T-helper 2 cell (primary cell): ENCODE measurements around the gene EPOP.
"Not testable (repeated sequence)": the region's sequence is repeated elsewhere in the genome, so short reads cannot be mapped to it uniquely, and the experiment has no call there.

Source experiments
- DNase-seq, 5 experiments: peaks; one replicate each; pipeline versions ENCODE4 v3.0.0 to v3.0.0-alpha.2; 2012 to 2022

The EPOP gene

DNA sequence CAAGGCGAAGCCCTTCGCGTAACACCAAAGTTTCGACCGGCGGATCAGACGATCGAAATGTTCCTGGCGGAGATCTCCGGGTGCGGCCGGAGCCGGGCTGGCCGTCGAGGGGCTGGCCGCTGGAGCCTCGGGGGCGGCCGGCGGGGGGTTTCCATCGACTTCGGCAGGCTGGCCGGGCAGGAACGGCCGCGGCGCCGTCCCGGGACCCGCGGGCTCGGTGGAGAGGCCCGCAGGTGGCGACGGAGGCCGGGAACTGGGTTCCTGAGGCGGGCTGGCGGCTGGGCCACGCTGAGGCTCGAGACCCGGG is 1.1 kb downstream of the EPOP start:
- peak in 1 of 5 experiments; percentile 14 for DNase-seq

DNA sequence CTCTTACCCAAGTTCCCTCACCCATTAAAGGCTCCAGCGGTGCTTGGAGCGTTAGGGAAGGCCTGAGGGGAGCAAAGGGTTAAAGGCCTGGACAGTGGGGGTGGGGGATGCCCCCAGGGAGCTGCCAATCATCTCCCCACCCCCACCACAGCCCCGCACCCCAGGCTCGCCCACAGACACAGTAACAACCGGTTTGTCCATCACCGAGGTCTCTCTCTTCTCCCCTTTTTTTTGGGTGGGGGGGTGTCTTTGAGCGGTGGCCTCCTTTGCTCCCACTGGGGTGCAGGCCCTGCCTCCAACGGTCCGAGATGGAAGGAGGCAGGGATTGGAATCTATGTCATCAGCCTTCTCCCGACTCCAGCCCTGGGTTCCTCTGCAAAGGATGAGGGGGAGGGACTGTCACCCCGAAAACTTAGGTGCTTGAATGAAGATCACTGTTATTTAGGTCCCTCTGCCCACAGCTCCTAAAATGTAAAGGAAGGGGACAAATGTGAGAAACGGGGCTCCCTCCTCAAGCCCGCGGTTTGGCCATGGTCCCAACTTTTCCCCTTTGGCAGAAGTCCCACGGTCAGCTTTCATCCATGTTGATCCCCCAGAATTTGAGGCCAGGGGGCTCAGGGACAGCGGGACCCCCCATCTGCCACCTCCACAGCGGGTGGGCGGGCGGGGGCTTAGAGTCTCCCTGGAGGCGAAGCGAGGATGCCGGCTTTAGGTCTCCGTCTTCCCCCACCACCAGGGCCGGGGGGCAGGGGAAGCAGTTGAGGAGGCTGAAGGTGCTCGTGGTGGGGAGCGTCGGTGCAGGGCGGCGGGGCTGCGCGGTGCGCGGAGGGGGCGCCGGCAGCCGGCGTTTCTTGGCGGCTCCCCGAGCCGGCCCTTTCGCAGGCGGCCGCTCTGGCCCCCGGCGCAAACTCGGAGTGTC is 1.7 kb downstream of the EPOP start:
- DNase-seq = no peak

DNA sequence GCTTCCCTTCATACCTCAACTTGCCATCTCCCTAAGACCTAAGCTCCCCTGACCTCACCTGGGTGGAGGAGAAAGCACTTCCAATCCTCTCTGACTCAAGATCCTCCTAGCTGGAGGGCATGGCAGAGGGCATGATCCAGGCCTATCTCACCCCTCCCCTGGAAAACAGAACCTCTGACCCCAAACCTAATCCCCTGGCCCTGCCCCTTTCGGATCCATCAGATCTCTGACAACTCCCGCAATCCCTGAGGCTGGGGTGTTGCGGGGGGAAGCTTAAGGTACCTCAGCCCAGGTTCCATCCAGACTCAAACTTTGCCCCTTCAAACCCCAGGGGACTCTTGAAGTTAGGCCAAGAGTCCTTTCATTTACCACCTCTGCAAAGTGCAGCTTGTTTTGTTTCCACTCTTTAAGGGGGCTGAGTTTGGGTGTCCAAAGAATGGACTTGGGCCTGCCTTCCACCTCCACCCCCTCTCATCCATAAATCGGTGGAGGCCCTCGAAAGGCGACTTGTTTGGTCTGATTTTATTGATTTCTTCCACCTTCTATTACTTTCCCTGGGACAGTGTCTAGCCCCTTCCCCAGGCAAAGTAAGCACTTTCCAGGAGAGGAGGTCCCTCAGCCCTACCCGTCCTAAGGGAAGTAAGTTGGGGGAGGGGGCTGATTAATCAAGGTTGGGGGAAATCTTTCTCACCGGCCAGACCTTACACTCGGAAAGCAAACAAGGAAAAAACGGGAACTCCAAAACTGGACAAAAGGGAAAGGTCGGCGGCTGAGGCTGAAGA is 2.6 kb downstream of the EPOP start:
- DNase-seq = no peak

DNA sequence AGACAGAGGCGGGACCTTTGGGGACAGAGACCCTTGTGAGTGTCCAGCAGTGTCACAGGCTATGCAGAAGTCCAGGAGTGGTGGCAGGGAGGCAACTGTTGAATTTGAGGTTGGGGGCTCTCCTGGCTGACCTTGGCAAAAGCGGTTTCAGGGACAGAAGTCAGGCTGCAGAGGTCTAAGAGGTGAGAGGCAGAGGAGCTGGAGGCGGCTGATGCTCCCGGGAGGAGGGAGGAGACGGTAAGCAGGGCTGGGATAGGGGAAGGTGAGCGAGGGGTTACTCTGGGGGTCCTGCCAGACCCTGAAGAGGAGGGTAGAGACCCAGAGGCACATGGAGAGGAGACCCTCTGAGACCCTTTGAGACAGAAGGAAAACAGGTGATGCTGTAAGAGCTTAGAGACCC is 5.2 kb downstream of the EPOP start:
- no peak for DNase-seq

DNA sequence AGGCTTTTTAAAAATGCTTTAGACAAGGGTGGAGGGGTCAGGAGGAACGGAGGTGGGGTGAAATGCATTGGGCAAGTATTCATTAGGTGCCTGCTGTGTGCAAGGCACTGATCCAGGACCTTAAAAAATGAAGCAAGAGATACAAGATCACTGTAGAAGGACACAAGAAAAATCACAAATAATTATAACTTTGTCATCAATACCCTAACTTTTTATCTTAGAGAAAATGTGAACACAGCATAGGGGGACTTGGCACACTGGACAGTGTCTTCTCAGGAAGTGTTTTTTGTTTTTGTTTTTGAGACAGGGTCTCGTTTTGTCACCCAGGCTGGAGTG is 7.0 kb downstream of the EPOP start:
- no peak for DNase-seq

DNA sequence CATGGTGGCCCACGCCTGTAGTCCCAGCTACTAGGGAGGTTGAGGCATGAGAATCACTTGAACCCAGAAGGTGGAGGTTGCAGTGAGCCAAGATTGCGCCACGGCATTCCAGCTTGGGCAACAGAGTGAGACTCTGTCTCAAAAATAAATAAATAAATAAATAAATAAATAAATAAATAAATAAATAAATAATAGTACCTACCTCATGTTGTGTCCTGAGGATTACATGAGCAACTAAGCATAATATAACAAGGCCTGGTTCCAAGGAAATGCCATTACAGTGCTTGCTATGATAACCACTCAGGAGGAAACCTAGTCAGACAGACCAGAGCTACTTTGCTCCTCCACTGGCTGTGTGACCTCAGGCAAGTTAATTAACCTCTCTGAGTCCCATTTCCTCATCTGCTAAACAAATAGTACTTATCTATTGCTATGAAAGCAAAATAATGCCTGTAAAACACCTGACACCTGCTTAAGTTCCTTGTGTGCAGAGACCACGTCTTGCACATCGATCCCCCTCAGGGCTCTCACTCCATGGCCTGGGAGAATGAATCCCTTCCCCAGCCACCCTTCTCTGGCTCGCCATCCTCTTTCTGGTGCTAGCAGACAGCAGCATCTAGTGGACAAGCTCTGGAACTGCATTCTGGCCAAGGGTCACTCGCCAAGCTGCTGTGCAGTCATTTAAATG is 7.5 kb downstream of the EPOP start:
- DNase-seq = peak; percentile 20 to 44 (median 36)

DNA sequence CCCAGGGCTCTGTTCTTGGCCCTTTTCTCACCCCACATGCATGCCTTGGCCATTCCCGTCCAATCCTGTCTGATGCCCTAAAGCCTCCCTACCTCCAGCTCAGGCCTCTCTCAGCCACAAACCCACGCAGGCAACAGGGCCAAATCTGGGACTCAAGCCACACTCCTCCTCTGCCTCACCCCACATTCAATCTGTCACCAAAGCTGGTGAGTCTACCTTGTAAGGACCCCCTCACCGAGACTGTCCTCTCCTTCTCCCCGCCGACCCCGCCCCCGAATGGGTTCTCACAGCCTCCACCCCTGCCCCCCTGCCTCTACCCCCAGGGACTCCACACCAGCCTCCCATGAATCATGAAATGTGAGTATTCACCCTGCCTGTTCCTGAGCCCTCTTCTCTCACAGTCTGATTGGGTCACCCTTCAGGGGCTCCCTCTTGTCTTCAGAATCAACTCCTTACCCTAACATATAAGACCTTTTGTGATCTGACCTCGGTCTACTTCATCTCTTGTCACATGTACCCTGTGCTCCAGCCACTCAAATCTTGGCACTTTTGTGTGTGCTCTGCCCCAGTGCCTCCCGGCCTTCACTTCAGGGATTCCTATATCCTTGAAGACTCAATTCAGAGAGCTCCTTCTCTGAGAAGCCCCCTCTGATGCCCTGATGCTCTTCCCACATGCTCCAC is 10.7 kb downstream of the EPOP start:
- DNase-seq = no peak

DNA sequence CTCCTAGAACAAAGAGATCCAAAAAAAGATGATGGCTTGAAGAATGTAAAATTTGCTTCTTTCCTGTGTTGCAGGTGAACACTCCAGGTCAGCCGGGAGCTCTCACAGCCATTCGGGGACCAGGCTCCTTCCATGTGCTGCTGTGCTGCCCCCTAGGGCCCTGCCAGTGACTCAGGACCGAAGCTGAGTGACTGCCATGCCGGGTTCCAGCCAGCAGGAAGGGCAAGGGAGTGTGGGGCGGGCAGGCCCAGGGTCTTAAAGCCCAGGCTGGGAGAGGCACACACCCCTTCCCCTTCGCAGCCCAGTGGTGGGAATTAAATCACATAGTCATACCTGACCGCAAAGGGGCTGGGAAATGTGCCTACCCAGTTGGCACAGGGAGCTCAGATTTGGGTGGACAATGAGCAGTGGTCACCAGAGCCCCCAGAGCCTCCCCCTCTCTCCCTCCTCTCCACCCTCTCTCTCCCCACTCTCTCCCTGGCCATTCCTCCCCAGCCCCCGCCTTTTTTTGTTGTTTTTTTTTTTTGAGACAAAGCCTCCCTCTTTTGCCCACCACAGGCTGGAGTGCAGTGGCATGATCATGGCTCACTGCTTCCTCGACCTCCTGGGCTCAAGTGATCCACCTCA is 11.5 kb downstream of the EPOP start:
- peak in 2 of 5 experiments; percentile 19 to 34 for DNase-seq

DNA sequence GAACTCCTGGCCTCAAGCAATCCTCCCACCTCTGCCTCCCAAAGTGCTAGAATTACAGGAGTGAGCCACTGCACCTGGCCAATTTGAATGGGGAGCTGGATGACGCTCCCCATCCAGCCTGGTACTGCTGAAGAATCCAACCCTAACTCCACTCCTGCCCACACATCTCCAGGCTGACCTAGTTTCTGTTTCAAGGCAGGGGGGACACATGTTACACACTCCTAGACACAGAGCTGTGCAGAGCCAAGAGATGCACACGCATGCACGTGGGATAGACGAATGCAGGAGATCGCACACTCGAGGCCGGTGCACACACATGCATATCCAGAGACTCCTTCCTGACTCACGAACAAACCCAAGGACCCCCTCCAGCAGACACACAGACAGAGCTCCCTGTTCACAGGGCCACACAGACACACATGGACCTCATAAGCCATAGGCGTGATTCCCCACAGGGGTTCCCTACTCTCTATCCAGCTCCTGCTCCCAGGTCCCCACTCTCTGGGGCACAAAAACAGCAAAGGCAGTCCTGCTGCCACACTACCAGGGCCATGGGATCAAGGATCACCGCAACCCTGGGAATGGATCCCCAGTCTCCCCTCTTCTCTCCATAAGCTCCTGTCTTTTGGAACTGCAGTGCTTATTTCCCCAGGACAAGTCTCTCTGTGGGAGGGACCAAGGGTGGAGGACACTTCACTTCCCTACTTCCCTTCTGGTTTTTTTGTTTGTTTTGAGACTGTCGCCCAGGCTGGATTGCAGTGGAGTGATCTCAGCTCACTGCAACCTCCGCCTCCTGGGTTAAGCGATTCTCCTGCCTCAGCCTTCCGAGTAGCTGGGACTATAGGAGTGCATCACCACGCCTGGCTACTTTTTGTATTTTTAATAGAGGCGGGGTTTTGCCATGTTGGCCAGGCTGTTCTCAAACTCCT is 14.4 kb downstream of the EPOP start:
- no peak for DNase-seq

DNA sequence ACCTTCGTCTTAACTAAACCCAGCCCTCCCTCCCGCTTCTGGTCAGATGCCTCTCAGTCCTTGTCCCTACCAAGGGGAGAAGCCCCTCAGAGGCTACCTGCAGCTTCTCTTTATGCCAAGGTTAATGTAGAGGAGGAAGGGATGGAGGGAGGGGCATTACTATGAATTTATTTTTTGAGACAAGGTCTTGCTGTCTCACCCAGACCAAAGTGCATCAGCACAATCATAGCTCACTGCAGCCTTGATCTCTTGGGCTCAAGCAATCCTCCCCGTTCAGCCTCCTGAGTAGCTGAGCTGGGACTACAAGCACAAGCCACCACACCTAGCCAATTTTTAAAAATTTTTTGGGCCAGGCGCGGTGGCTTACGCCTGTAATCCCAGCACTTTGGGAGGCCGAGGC is 15.3 kb downstream of the EPOP start:
- no peak for DNase-seq

DNA sequence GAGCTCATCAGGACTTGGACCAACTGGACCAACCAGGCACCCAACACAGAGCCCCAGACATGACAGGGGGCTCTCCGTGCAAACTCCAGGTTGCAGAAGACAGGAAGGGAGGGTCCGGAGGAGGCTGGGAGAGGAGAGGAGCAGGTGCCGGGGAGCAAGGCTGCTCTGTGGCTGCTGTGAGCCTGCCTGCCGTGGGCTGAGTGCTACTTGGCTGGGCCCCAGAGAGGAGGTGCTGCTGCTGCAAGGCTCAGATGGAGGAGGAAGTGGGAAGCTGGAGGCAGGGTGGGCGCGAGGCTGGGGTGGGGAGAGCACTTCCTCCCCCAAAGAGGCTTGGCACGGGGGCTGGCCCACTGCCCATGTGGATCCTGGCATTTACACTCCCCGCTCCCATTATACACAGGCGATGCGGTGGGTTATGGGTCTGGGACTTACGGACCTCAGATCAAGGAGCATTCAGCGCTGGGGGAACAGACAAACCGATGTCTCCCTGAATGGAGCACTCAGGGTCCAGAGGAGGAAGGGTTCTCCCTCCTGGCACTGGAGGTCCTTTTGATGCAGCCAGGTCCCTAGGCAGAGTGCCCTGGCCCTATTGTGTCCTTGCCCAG is 15.9 kb downstream of the EPOP start:
- no peak for DNase-seq

DNA sequence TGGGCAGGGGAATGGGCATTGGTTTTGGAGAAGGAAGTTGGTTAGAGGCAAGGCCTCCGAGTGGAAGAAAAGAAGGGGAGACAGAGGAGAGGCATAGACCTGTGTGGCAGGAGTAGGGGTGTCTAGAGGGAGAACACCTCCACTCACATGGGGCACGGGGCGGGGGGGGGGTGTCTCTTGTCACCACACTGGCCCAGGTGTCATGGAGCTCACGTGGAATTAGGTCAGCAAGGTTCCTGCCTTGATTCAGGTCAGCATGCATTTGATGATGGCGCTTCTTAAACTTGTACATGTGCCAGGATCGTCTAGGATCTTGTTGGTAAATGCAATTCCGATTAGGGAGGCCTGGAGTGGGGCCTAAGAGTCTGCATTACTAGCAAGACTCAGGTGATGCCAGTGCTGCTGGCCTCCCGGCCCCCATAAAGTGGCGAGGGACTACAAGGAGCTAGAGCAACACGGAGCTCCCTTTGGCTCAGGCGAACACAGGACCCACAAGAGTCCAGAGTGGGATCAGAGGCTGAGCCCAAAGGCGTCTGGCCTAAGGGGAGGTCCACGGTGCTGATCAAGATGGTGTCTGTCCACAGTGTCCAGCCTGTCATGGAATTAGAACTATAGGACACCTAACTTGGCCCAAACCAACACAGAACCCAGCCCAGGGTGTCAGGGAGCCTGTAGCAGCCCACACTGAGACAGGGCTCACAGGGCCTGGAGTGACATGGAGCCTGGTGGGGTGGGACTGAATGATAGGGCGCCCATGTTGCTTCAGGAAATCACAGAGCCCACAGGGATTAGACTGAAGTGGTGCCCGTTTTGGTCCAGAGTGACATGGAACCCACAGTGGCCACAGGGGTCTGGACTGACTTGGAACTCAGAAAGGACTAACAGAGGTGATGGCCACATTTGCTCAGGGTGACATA is 16.7 kb downstream of the EPOP start:
- no peak for DNase-seq

DNA sequence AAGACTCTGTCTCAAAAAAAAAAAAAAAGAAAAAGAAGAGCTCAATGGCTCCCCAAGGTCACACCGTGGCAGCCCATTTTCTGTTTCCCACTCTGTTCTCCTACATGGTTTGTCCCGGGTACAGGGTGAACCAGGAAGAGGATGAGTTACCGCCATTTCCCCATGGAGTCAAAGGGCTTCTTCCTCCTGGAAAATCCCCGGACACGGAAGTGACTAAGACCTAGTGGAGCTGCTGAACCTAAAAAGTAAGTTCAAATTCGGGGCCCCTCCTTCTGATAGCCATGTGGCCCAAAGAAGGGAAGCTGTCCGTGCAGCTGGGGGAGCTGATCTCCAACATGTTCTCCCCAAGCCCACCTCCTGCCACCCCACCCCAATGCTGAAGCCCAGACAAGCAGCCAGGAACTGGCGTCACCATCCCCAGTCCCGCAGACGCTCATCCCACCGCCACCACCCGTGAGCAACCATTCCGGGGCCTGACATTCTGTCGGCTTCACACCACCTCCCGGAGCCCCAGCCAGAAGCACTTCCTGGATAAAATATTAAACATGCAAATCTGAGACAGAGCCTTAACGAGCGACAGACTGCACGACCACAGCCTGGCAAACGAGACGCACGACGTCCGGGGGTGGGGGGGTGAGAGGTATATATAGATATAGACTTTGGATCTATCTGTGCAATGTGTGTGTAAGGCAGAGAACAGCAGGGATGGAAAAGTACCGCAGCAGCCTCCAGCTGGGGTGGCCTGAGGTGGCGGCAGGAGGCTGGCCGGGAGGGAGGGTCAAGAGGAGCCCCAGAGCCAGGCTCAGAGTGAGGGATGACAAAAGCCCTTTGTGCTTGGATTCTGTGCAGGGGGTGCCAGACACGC is 17.6 kb downstream of the EPOP start:
- DNase-seq = peak in 1 of 5 experiments; percentile 29

DNA sequence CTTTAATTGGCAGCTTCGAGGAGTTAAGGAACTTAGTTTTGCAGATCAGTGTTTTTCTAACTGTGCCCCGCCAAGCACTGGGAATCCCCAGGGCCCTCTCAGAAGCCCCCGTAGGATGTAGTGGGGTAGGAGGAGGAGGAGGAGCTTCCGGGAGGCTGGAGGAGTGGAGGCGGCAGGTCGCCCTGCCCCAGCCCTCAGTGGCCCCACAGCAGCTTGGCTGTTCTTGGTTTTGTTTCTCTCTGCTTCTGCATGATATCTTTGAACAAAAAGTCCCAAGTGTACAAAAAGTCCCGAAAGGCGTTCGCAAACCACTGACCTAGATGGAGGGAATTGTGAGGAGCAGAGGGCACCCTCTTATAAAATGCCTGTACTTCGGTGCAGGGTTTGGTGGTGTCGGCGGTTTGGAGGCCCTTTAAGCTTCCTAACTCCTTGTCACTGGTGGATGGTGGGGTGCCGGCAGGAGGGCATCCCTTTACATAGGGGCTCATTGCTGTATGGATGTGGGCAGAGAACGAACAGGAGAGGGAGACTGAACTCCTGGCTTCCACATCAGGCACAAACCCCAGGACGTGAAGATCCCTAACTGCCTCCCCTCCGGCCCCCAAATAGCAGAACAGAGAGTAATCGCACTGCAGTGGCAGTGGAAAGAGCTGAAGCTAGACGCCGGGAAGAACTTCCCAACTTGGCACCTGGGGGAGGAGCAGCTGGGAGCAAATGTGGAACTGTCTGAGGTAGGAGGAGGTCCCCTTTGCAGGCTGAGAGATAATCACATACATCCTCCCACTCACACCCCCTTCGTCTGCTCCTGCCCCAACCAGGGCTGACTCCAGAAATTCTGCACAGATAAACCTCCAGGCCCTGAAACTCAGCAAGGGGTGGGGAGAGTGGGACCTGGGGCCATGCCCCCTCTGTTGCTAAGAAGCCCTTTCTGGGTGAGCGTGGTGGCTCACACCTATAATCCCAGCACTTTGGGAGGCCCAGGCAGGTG is 20.1 kb downstream of the EPOP start:
- DNase-seq = no peak

DNA sequence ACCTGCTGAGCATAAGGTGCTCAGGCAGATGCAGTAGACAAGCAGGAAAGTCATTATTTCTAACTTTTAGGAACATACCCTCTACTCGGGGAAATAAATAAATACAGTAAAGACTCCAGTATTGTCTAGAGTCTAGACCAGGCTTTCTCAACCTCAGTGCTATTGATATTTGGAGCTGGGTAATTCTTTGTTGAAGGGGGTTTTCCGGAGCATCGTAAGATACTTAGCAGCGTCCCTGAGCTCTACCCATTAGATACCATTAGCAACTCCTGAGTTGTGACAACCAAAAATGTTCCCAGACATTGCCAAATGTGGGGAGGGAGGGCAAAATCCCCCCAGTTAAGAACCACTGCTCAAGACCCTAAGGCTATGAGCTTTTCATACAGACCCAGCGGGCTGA is 21.1 kb downstream of the EPOP start:
- no peak for DNase-seq

DNA sequence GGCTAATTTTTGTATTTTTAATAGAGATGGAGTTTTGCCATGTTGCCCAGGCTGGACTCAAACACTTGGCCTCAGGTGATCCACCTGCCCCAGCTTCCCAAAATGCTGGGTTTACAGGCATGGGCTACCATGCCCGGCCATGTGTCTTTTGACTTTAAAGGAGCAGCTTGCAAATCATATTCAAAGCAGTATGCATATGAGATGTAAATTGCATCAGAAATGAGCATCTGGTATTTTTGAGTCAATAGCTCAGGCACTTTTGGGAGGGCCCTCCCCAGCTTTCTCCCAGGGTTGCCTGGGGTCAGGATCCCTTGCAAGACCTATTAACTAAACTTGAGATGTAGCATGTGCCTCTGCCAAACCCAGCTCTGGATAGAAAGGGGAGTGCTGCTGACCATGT is 21.5 kb downstream of the EPOP start:
- no peak for DNase-seq

DNA sequence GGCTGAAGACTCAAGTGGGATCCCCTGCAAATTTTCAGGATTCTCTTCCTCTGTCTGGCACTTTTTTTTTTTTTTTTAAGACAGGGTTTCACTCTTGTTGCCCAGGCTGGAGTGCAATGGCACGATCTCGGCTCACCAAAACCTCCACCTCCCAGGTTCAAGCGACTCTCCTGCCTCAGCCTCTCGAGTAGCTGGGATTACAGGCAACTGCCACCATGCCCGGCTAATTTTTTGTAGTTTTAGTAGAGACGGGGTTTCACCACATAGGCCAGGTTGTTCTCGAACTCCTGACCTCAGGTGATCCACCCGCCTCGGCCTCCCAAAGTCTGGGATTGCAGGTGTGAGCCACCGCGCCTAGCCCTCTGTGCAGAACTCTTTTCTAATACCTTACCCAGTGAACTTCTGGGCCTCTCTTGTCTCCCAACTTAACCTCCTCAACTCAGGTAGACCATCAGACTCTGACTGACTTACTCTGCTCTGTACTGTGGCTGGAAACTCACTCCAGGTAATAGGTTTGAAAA is 24.0 kb downstream of the EPOP start:
- DNase-seq = not testable (repeated sequence)
